IPS DF 6.9 (cell line): ENCODE data around the gene RCBTB1.
"Not testable (repeated sequence)": the region's sequence is repeated elsewhere in the genome, so short reads cannot be mapped to it uniquely, and the experiment has no call there.

Source experiments
- DNase-seq: peaks from one replicate; pipeline ENCODE4 v3.0.0-alpha.2; 2013; ENCODE audit warnings: low read depth, low spot score
- H3K27ac ChIP-seq: one replicate; pipeline ENCODE4 v1.5.1; 2013; ENCODE audit warnings: low read length, control low read depth
- H3K27me3 ChIP-seq: 2 replicates; pipeline ENCODE4 v1.6.1; 2013; ENCODE audit warnings: mild to moderate bottlenecking, low read length; ENCODE audit not compliant: control insufficient read depth, insufficient read depth
- H3K36me3 ChIP-seq: 2 replicates; pipeline ENCODE4 v1.6.1; 2013; ENCODE audit warnings: low read length; ENCODE audit not compliant: control insufficient read depth, insufficient read depth
- H3K4me1 ChIP-seq: 2 replicates; pipeline ENCODE4 v1.6.1; 2013; ENCODE audit warnings: low read length; ENCODE audit not compliant: control insufficient read depth, insufficient read depth
- H3K4me3 ChIP-seq: 2 replicates; pipeline ENCODE4 v1.5.1; 2013; ENCODE audit warnings: mild to moderate bottlenecking, low read length
- H3K9me3 ChIP-seq: 2 replicates; pipeline ENCODE4 v1.6.1; 2013; ENCODE audit warnings: low read length, inconsistent platforms; ENCODE audit not compliant: control insufficient read depth, insufficient read depth
- WGBS: extraction: QIAGEN DNeasy Blood & Tissue Kit; methylation state at CpG from one replicate; pipeline ENCODE4 v1.1.7; 2013; ENCODE audit warnings: mixed read lengths, missing lambda C conversion rate; ENCODE audit not compliant: insufficient read length, insufficient coverage; 5-methylcytosine and 5-hydroxymethylcytosine counted together

The RCBTB1 gene

DNA sequence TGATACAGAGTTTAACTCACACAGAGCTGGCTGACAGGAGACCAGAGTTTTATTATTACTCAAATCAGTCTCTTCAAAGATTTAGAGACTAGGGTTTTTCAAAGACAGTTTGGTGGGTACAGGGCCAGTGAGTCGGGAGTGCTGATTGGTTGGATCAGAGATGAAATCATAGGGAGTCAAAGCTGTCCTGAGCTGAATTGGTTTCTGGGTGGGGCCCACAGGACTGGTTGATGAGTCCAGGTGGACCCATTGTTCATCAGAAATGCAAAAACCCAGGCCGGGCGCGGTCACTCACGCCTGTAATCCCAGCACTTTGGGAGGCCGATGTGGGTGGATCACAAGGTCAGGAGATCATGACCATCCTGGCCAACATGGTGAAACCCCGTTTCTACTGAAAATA, 17.3 kb upstream of the RCBTB1 start:
- not testable (repeated sequence) for H3K4me1 ChIP-seq, H3K4me3 ChIP-seq, H3K27me3 ChIP-seq, H3K27ac ChIP-seq, H3K9me3 ChIP-seq, H3K36me3 ChIP-seq, DNase-seq
- no CpG with 5 or more reads among the region's 7 CpGs for WGBS

GRCh38 chr13:49602005-49602404, 16.6 kb upstream of the RCBTB1 start:
- no CpG with 5 or more reads among the region's 1 CpG for WGBS
- Histone ChIP-seq H3K4me1 (no peaks in the 10 kb centered on the region), H3K4me3 (no peak overlapping the region), H3K9me3 (no peaks in the 10 kb centered on the region), H3K27ac (no peak overlapping the region), H3K36me3 (no peaks in the 10 kb centered on the region), H3K27me3 (no peaks in the 10 kb centered on the region)
- no peak for DNase-seq

DNA sequence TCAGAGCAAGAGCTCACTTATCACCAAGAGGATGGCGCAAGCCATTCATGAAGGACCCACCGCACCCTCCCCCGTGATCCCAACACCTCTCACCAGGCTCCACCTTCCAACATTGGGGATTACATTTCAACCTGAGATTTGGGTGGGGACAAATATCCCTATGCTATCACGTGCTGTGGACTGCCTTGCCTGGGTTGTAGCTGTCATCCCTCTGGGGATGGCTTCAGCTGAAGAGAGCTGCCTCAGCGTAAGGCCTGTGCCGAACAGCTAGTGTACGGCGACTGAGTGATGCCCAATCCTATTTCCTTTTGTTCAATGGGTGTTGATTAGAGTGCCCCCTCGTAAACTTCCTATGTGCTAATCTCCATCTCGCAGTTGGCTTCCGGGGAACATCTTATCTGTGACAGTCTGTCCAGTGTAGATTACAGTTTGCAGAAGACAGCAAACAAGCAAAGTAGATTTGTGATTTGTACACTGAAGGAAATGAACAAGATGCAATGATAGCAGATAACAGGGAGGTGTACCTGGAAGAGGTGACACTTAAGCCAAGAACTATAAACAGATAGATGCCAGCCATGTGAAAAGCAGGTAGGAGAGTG, 11.8 kb upstream of the RCBTB1 start:
- Histone ChIP-seq H3K27me3 (no peaks in the 10 kb centered on the region), H3K4me3 (no peak overlapping the region), H3K4me1 (no peaks in the 10 kb centered on the region), H3K9me3 (no peaks in the 10 kb centered on the region), H3K36me3 (no peaks in the 10 kb centered on the region), H3K27ac (no peak overlapping the region)
- no peak for DNase-seq
- WGBS = no CpG with 5 or more reads among the region's 11 CpGs

DNA sequence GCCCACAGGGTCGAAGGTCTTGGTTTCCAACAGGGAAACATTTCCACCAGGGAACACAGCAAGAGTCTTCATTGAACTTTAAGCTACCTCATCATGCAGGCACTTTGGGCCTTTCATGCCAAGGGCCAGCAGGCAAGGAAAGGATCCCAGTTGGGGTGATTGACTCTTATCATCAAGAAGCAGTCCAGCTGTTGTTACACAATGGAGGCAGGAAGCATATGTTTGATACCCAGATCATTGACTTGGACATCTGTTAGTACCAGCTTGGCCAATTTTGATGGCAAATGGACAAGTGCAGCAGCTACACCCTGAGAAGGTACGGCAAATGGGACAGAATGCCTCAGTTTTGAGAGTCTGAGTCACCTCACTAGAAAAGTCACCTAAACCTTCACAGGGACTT, 10.9 kb upstream of the RCBTB1 start:
- no CpG with 5 or more reads among the region's 2 CpGs for WGBS
- no peak for DNase-seq

GRCh38 chr13:49594576-49594975, 9.2 kb upstream of the RCBTB1 start:
- no peaks in the 10 kb centered on the region for H3K9me3 ChIP-seq
- no peak overlapping the region for H3K27ac ChIP-seq
- no peaks in the 10 kb centered on the region for H3K4me1 ChIP-seq
- no peak overlapping the region for H3K4me3 ChIP-seq
- no peaks in the 10 kb centered on the region for H3K36me3 ChIP-seq
- peaks cover under 1% of the 10 kb centered on the region; the same call in 1 of the 2 replicates for H3K27me3 ChIP-seq
- no peak for DNase-seq

More for the DNA sequence above, 10.9 kb upstream of the RCBTB1 start:
- Histone ChIP-seq H3K27me3 (no peaks in the 10 kb centered on the region), H3K27ac (no peak overlapping the region), H3K4me3 (no peak overlapping the region), H3K36me3 (no peaks in the 10 kb centered on the region), H3K9me3 (no peaks in the 10 kb centered on the region), H3K4me1 (no peaks in the 10 kb centered on the region)

DNA sequence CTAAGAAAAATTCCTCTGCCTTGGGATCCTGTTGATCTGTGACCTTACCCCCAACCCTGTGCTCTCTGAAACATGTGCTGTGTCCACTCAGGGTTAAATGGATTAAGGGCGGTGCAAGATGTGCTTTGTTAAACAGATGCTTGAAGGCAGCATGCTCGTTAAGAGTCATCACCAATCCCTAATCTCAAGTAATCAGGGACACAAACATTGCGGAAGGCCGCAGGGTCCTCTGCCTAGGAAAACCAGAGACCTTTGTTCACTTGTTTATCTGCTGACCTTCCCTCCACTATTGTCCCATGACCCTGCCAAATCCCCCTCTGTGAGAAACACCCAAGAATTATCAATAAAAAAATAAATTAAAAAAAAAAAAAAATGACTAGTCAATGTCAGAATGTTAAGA, 8.5 kb upstream of the RCBTB1 start:
- not testable (repeated sequence) for DNase-seq, H3K27me3 ChIP-seq, H3K9me3 ChIP-seq, H3K4me3 ChIP-seq, H3K36me3 ChIP-seq, H3K27ac ChIP-seq, H3K4me1 ChIP-seq
- no CpG with 5 or more reads among the region's 4 CpGs for WGBS

GRCh38 chr13:49590714-49591113, 5.4 kb upstream of the RCBTB1 start:
- no CpG with 5 or more reads among the region's 3 CpGs for WGBS
- not testable (repeated sequence) for H3K27me3 ChIP-seq, DNase-seq, H3K4me1 ChIP-seq, H3K4me3 ChIP-seq, H3K36me3 ChIP-seq, H3K9me3 ChIP-seq, H3K27ac ChIP-seq

DNA sequence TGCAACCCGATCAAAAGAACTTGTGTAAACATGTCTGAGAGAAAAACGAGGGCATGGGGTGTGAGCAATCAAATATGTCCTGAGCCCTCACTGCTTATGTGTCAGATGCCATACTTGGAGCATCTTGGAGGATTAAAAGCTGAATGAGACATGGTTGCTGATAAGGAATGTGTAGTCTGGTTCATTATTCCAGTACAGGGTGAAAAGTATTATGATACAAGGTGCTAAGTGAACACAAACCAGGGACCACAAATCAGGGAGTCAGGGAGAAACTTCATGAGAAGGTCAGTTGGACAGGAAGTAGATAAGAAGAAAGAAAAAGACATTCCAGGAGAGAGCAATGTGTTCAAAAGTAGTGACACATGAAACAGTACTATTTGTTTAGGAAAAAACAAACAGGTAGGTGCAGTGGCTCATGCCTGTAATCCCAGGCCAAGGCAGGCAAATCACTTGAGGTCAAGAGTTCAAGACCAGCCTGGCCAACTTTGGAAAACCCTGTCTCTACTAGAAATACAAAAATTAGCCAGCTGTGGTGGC, 2.0 kb upstream of the RCBTB1 start:
- Histone ChIP-seq H3K4me1 (no peaks in the 10 kb centered on the region), H3K27me3 (peaks cover 1% of the 10 kb centered on the region; the same call in 1 of the 2 replicates), H3K9me3 (no peaks in the 10 kb centered on the region), H3K27ac (no peak overlapping the region), H3K36me3 (no peaks in the 10 kb centered on the region), H3K4me3 (no peak overlapping the region)
- no peak for DNase-seq
- no CpG with 5 or more reads among the region's 2 CpGs for whole genome bisulfite sequencing

DNA sequence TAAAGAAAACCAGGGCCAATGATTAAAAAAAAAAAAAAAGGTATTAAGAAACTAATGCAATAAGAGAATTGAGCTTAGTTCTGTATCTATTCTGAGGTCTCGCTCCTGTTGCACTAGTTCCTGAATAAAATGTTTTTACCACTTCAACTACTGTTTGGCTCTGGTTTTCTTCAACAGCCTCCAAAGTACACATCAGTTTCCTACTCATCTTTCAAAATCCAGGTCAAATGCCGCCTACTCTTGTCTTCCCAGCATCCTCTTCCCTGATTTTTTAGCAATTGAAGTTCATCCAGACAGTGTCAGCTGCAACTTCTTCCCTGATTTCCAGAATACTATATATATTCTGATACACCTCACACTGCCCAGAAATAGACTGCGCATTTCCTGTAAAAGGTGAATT, 1.4 kb upstream of the RCBTB1 start:
- Histone ChIP-seq H3K4me1 (no peaks in the 10 kb centered on the region), H3K27ac (no peak overlapping the region), H3K36me3 (no peaks in the 10 kb centered on the region), H3K9me3 (no peaks in the 10 kb centered on the region), H3K4me3 (no peak overlapping the region), H3K27me3 (peaks cover 1% of the 10 kb centered on the region; the same call in 1 of the 2 replicates)
- WGBS = no CpG with 5 or more reads among the region's 3 CpGs
- no peak for DNase-seq

DNA sequence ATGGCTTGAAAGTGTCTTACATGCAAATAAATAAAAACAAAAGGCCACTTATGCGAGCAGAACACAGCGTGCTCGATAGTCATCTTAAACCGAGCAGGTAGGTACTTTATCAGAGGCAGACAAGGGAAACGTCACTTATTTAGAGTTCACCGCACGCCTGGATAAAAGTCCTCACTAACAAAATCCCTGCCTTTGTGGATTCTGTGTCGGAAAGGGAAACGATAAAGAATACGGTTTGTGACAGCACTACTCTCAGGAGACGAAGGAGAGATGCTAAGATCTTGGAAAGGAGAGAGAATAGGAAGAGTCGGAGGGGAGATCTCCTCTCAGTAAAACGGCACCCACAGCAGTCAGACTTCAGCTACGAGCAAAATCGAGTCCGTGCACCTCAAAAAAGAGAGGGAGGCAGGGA, 581 bp downstream of the RCBTB1 start:
- Histone ChIP-seq H3K36me3 (no peaks in the 10 kb centered on the region), H3K4me1 (no peaks in the 10 kb centered on the region), H3K9me3 (no peaks in the 10 kb centered on the region), H3K27ac (no peak overlapping the region), H3K4me3 (peak overlapping the region; percentile 74; the same call in 1 of the 2 replicates), H3K27me3 (peaks cover 1% of the 10 kb centered on the region; the same call in 1 of the 2 replicates)
- WGBS = no CpG with 5 or more reads among the region's 16 CpGs
- no peak for DNase-seq

GRCh38 chr13:49580980-49581680, 4.2 kb downstream of the RCBTB1 start:
- no peak for DNase-seq
- WGBS = no CpG with 5 or more reads among the region's 5 CpGs
- no peaks in the 10 kb centered on the region for H3K4me1 ChIP-seq

More at GRCh38 chr13:49580980-49581680, 4.2 kb downstream of the RCBTB1 start:
- Histone ChIP-seq H3K27me3 (no peaks in the 10 kb centered on the region), H3K27ac (no peak overlapping the region), H3K9me3 (no peaks in the 10 kb centered on the region), H3K4me3 (no peak overlapping the region), H3K36me3 (no peaks in the 10 kb centered on the region)
